ENCODE measurements around the gene DNAJC5G.

- TF ChIP-seq, protein P1, sequence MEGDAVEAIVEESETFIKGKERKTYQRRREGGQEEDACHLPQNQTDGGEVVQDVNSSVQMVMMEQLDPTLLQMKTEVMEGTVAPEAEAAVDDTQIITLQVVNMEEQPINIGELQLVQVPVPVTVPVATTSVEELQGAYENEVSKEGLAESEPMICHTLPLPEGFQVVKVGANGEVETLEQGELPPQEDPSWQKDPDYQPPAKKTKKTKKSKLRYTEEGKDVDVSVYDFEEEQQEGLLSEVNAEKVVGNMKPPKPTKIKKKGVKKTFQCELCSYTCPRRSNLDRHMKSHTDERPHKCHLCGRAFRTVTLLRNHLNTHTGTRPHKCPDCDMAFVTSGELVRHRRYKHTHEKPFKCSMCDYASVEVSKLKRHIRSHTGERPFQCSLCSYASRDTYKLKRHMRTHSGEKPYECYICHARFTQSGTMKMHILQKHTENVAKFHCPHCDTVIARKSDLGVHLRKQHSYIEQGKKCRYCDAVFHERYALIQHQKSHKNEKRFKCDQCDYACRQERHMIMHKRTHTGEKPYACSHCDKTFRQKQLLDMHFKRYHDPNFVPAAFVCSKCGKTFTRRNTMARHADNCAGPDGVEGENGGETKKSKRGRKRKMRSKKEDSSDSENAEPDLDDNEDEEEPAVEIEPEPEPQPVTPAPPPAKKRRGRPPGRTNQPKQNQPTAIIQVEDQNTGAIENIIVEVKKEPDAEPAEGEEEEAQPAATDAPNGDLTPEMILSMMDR (IDR thresholded peaks at IDR 0.05), result no peak
- no peak for TF ChIP-seq POLR2A (IDR thresholded peaks at IDR 0.05)
Observed at GRCh38 chr2:27323596-27324285, 48.5 kb downstream of the DNAJC5G start.
